Measurements from ENCODE around the gene RUBCNL.

DNA sequence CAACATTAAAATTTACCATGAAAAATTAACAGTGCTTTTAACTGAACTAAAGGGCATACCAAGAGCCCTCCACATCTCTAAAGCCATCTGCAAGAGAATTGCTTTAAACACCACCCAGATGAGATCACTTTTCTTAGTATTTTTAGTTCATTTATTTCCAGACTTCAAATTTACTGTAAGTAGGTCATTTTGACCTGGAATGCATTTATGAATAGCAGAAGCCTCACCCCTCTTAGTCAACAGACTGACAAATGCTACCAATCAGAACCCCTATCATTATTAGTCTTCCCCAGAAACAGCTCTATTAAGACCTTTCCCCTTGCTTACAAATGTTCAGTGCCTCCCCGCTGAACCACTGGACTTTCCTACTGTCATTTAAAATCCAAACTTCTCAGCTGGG is 27.3 kb downstream of the RUBCNL start:
- TF ChIP-seq, protein P1, sequence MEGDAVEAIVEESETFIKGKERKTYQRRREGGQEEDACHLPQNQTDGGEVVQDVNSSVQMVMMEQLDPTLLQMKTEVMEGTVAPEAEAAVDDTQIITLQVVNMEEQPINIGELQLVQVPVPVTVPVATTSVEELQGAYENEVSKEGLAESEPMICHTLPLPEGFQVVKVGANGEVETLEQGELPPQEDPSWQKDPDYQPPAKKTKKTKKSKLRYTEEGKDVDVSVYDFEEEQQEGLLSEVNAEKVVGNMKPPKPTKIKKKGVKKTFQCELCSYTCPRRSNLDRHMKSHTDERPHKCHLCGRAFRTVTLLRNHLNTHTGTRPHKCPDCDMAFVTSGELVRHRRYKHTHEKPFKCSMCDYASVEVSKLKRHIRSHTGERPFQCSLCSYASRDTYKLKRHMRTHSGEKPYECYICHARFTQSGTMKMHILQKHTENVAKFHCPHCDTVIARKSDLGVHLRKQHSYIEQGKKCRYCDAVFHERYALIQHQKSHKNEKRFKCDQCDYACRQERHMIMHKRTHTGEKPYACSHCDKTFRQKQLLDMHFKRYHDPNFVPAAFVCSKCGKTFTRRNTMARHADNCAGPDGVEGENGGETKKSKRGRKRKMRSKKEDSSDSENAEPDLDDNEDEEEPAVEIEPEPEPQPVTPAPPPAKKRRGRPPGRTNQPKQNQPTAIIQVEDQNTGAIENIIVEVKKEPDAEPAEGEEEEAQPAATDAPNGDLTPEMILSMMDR (conservative IDR thresholded peaks at IDR 0.05 in 1 of 2, IDR thresholded peaks at IDR 0.05 in 1 of 2; ENCODE audit: extremely low read depth in 1 of 2, insufficient read depth in 1 of 2, low read depth in 1 of 2, low read length in 2 of 2): no peak
- TF ChIP-seq EZH2 (IDR thresholded peaks at IDR 0.05; ENCODE audit: borderline replicate concordance, low read length): no peak
